Pancreas (tissue), 10 donors: Measurements from ENCODE around the gene FRMD4A. TPM values are rescaled to one million over a fixed set of nuclear protein-coding genes. Genes with fewer than 3 reads are reported as not detected.

Experiments used
- ATAC-seq, 4 donors: fragments of 200-7000 bp; cut with Tn5 transposase; one replicate each; pipeline versions ENCODE4 v1.8.0 to v1.9.1; 2020; ENCODE audit warnings: mild to moderate bottlenecking in 4 of 4, moderate library complexity in 4 of 4
- DNase-seq, 6 donors: peaks; one replicate each; pipeline ENCODE4 v3.0.0-alpha.2; 2020
- FAIRE-seq: peaks from 2 replicates; lab custom pipeline; 2012; peaks lifted over from hg19 to GRCh38; lab: Jason Lieb, UNC
- H3K27ac ChIP-seq, 4 donors: fragments of 200-600 bp; sonication (generic); 1 replicate in 3 of 4; 2 replicates in 1 of 4; pipeline versions ENCODE4 v1.5.0 to v1.8.0; 2020
- H3K27me3 ChIP-seq, 4 donors: fragments of 200-600 bp; one replicate each; pipeline ENCODE4 v1.8.0; 2021
- H3K36me3 ChIP-seq, 3 donors: fragments of 200-600 bp; sonication (generic) in 1 of 3; one replicate each; pipeline versions ENCODE4 v1.5.0 to v1.8.0; 2020 to 2021
- H3K4me1 ChIP-seq, 3 donors: fragments of 200-600 bp; one replicate each; pipeline ENCODE4 v1.8.0; 2021
- H3K4me3 ChIP-seq, 4 donors: fragments of 200-600 bp; sonication (generic) in 2 of 4; one replicate each; pipeline versions ENCODE4 v1.5.0 to v1.8.0; 2020 to 2021
- H3K9me3 ChIP-seq, 4 donors: fragments of 200-600 bp; one replicate each; pipeline ENCODE4 v1.8.0; 2021
- CTCF ChIP-seq, 4 donors: fragments of 200-600 bp; sonication (generic) in 3 of 4; IDR thresholded peaks; one replicate each; pipeline versions ENCODE4 v1.5.0 to v1.8.0; 2021; ENCODE audit warnings: antibody characterized with exemption in 4 of 4
- WGBS, 2 donors: extraction: QIAGEN DNeasy Blood & Tissue Kit; methylation state at CpG; one replicate each; pipeline ENCODE4 v1.1.7; 2013; 5-methylcytosine and 5-hydroxymethylcytosine counted together
- intact Hi-C, 3 donors: fragments of 100-400 bp; cut with DNase I; formaldehyde crosslinking; loops; one replicate each; pipeline versions ENCODE4 v1.11.1 to v1.14.2; 2022
- polyA plus RNA-seq, 2 donors: library from polyadenylated mRNA; stranded (reverse); fragments of 200-250 nt; gene quantifications; one replicate each; pipeline ENCODE4 v1.2.3, GENCODE V29; 2013
- total RNA-seq, 6 donors: library from RNA; stranded (reverse); fragmentation: NEBNext Ultra II Directional in 4 of 6; extraction: Animal tissue kit (Norgen Biotek cat#: 25700) in 4 of 6; gene quantifications; one replicate each; pipeline versions ENCODE4 v1.2.1 to v1.2.4, GENCODE V29; 2021 to 2023
- donor health status: healthy with polysubstance abuse.
- donor health status: DM: no; HTN: no; CAD: no; lungs with moderate emphysema.
- donor health status: DM: no; HTN: no; CAD: no.
- donor health status: control.
- donor health status: control.
- donor health status: Bipolar disorder and iron deficiency.
- donor health status: DM: yes; HTN: yes; CAD: no.
- donor health status: DM: no; HTN: no; CAD: no.
- donor health status: DM: no; HTN: no; CAD: no.
- donor health status: DM: yes; HTN: yes; CAD: no.

FRMD4A gene
- total and polyA plus RNA-seq, 8 donors, result 13.5 to 27.5 (median 18.7) TPM

DNA sequence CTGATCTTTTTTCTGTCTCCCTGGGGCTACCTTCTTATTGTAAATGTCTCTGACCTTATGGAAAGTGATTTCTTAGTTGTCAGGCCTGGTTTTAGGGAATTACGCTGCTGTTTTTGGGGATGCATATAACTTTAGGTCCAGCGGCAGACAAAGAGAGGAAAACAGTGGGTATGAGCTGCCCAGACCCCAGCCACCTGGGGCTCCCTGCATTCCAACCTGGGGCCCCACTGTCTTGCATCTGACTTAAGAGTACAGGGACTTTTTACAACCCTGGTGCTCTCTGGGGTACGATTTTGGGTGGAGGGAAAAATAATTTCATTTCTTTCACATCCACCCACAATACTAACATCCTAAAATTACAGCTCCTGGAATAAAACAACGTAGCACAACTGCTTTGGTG is 624.5 kb downstream of the FRMD4A start:
- 29 to 40% methylated on average over 4 of the region's 4 CpGs for WGBS, 2 donors
- H3K9me3 ChIP-seq, result no peaks in the 10 kb centered on the region
- DNase-seq, result no peak
- intact Hi-C loops, result loop anchor here in 1 of 3 donors (10.0 kb wide), 1 partner anchor 69 kb away; no protein-coding TSS in a partner anchor
- H3K4me3 ChIP-seq, result peak overlapping the region; percentile 47 to 68 (median 62)
- TF ChIP-seq CTCF (IDR thresholded peaks at IDR 0.05), result no peak
- no peaks in the 10 kb centered on the region for H3K27me3 ChIP-seq
- no peak for FAIRE-seq
- H3K27ac ChIP-seq, result no peak overlapping the region
- ATAC-seq, result no peak
- H3K36me3 ChIP-seq, result peaks cover 0 to 2% (median 0%) of the 10 kb centered on the region in 3 donors
- peaks cover 0 to 15% (median 6%) of the 10 kb centered on the region in 3 donors for H3K4me1 ChIP-seq

DNA sequence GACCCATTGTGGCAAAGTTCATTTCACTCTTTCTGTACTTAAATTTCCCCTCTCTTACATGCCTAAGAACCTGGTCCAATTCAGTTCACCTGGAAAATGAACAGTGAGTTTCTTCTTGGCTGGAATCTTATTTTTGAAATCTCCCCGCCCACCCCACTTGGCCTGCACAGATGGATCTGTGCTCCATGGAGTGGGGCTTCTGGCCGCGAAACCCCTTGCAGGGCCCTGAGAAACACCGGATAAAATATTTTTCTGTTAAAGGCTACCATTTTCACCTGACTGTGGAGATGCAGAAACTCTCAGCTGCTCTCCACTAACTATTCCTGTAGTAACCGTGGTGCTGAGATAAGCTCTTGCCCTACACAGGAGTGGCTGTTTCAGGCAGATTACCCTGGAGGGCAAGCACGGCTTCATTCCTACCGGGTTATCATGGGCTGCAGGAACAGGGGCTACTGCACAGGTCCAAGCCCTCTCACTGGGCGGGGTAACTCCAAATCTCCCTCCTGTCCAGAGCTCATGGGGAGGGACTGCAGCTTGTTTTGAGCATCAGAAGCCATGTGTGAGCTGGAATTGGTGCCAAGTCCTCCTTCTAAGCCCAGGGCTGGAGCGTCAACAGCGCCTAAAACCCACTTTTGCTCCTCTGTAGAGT is 625.1 kb downstream of the FRMD4A start:
- Histone ChIP-seq H3K9me3 (no peaks in the 10 kb centered on the region), H3K4me1 (peaks cover 0 to 15% (median 6%) of the 10 kb centered on the region in 3 donors), H3K36me3 (peaks cover 0 to 7% (median 0%) of the 10 kb centered on the region in 3 donors), H3K27me3 (no peaks in the 10 kb centered on the region), H3K27ac (no peak overlapping the region), H3K4me3 (peak overlapping the region; percentile 47 to 68 (median 62))
- TF ChIP-seq CTCF (IDR thresholded peaks at IDR 0.05), result no peak
- DNase-seq, result no peak
- FAIRE-seq, result no peak
- WGBS, 2 donors, result 35 to 44% methylated on average over 10 of the region's 10 CpGs
- peak in 3 of 4 donors; percentile 10 to 17 (median 15) for ATAC-seq
- intact Hi-C loops, result loop anchor here in 1 of 3 donors (10.0 kb wide), 1 partner anchor 69 kb away; no protein-coding TSS in a partner anchor

- no peak for TF ChIP-seq CTCF (IDR thresholded peaks at IDR 0.05)
- Histone ChIP-seq H3K27ac (no peak overlapping the region), H3K4me3 (peak overlapping the region in 2 of 4 donors; percentile 56 to 68), H3K4me1 (peaks cover 0 to 15% (median 6%) of the 10 kb centered on the region in 3 donors), H3K27me3 (no peaks in the 10 kb centered on the region), H3K36me3 (peaks cover 0 to 12% (median 0%) of the 10 kb centered on the region in 3 donors), H3K9me3 (no peaks in the 10 kb centered on the region)
- no peak for FAIRE-seq
- DNase-seq, result no peak
- ATAC-seq, result no peak
- intact Hi-C loops, result loop anchor here in 1 of 3 donors (10.0 kb wide), 1 partner anchor 70 kb away; no protein-coding TSS in a partner anchor
- WGBS, 2 donors, result 55 to 56% methylated on average over 11 of the region's 11 CpGs
Measured at GRCh38 chr10:13704964-13705363, 625.8 kb downstream of the FRMD4A start.

- peak overlapping the region in 2 of 4 donors; percentile 56 to 68 for H3K4me3 ChIP-seq
- no peaks in the 10 kb centered on the region for H3K9me3 ChIP-seq
- no peak overlapping the region for H3K27ac ChIP-seq
- H3K27me3 ChIP-seq, result no peaks in the 10 kb centered on the region
- no peak for FAIRE-seq
- intact Hi-C loops, result loop anchor here in 1 of 3 donors (10.0 kb wide), 1 partner anchor 71 kb away; no protein-coding TSS in a partner anchor
- DNase-seq, result no peak
- H3K4me1 ChIP-seq, result peaks cover 0 to 15% (median 6%) of the 10 kb centered on the region in 3 donors
- ATAC-seq, result no peak
- 73 to 74% methylated on average over 8 of the region's 8 CpGs for WGBS, 2 donors
- TF ChIP-seq CTCF (IDR thresholded peaks at IDR 0.05), result no peak
- peaks cover 0 to 20% (median 0%) of the 10 kb centered on the region in 3 donors for H3K36me3 ChIP-seq
Measured at GRCh38 chr10:13703997-13704536, 626.7 kb downstream of the FRMD4A start.
